Measurements from ENCODE around the gene D2HGDH.
"Not testable (repeated sequence)": the region's sequence is repeated elsewhere in the genome, so short reads cannot be mapped to it uniquely, and the experiment has no call there.

The D2HGDH gene

DNA sequence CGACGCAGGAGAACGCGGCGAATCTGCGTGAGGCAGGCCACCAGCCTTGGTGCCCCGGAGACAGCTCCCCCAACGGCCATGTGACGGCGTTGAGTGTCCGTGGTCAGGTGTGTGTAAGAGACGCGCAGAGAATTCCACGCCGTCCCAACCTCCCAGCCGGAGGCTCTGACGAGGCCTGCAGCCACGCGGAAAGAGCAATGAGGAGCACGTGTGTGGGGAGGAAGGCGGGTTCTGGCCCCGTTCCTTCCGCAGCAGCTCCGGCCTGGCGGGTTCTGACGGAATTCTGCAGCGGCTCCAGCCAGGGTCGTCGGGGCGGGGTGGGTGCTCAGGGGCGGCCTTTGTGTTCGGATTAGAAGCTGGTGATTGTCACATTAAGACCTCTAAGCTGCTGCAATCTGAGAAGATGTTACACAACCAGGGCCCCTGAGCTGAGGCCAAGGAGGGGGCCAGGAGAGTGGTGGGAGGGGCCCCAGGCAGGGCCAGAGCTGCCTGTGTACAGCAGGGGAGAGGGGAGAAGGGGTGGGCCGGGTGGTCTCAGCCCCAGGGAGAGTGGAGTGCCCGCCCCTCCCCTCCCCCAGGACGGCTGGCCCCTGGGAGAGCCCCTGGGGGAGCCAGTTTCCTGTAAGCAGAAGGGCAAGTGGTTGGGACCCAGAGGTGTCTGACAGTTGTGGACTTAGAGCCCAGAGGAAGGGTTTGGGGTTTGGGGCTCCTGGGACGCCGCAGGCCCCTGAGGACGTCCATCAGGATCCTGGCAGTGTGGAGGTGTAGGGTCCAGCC is 37.0 kb downstream of the D2HGDH start:
- DNase-seq: no peak

DNA sequence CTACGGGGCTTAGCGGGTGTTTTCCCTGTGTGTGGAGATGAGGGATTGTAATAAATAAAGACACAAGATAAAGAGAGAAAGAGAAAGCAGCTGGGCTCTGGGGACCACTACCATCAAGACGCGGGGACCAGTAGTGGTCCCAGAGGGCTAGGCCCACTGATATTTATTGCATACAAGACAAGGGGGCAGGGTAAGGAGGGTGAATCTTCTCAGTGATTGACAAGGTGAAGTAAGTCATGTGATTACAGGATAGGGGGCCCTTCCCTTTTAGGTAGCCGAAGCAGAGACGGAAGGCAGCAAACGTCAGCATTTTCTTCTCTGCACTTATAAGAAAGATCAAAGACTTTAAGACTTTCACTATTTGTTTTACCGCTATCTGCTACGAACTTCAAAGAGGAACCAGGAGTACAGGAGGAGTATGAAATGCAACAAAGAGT is 37.7 kb downstream of the D2HGDH start:
- DNase-seq: no peak

GRCh38 chr2:241773511-241774418 is 39.3 kb downstream of the D2HGDH start:
- no peak for DNase-seq

GRCh38 chr2:241774419-241775222 is 40.2 kb downstream of the D2HGDH start:
- DNase-seq: no peak

GRCh38 chr2:241775223-241776177 is 41.1 kb downstream of the D2HGDH start:
- no peak for DNase-seq

DNA sequence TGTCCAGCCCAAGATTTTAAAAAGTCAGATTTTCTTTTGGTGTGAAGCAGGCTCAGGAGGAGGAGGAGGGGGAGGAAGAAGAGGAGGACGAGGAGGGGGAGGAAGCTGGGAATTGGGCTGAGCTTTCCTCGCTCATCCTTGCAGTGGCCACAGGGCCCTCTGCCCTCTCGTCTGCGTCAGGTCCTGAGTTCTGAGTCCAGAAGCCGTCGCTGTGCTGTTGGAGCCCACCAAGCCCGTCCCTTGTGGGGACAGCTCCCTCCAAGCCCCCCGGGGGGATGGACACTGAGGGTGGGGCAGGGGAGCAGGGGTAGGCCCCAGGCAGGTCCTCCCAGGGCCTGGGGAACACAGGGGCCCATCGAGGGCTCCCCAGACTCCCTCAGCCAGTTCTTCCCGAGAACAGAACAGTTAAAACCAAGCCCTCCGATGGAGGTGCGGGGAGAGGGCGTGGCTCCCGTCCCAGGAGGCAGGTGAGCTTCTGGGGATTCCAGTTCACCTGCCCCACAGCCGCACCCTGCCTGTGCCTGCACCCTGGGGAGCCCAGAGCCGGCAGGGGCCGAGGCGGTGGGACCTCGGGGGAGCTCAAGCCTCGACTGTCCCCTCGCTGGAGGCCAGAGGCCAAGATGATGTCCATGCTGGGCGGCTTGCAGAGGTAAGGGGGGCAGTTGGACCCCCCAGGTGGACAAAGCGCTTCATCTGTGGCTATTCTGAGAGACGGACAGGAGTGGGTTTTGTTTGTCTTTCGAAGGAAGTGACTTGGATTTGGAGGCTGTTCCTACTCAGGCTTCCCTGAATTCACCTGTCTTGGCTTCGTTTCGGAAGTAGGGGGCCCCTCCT is 42.1 kb downstream of the D2HGDH start, which contains the start of gene GAL3ST2:
Gene GAL3ST2 (plus strand): TSS at position 487 of the 834 bp plus-strand sequence. CDS start 134 bp downstream, at position 621.
- no peak for DNase-seq

DNA sequence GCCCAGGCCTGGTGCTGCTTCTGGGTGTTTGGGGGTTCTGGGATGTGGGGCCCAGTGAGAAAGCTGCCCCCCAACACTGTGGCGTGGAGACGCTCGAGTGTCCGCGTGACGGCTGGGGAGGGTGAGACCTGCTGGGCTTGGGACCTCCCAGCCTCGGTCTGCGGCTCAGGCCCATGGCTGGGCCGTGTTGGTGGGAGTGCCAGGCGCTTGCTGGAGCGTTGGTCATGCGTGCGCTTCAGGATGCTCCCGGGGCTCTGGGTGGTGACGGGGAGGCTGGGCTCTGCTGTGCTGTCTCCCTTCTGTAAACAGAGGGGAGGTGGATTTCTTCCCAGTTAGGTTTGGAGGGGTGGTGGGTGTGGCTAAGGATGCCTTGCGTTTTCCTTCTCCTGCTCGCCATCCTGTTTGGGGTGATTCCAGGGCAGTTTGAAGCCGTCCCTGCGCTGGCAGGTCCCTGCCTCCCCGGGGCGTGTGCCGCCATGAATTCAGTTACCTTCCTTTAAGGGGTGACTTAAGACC is 42.8 kb downstream of the D2HGDH start:
- no peak for DNase-seq

DNA sequence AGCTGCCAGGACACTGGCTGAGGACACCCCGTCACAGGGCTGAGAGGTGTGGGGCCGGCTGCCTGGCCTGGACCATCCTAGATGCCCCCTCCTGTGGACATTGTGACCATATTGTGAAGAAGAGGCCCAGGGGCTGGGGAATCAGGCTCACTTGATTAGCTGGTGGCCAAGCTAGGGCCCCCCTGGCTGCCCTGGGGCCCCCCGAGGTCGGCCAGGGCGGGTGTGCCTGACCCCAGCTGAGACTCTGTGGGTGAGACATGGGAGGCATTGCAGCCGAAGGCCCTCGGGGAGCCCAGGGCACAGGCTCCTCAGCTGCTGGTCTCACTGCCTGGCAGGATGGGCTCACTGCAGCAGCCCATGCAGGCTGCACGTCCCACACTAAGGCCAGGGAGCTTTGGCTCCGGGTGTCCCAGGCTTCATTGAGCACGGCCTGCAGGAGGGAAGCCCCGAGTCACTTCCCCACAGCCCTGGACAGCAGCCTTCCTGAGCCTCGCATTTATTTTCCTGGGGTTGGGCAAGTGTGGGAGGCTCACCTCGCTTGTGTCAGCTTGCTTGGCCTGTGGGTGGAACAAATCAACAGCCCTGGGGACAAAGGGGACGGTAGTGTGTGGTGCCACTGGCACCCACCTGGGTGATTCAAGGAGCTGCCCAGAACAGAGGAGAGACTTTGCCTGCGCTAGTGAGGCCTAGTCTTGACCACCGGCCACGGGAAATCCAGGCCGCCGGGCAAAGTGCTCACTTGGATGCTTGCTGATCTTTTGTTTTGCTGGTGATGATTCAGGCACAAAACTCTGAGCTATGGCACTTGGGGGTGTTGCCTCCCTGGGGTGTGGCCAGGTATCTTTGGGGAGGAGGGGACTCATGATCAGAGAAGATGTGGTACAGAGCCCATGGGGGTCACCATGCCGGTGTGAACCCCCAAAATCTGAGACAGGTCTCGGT is 43.5 kb downstream of the D2HGDH start:
- DNase-seq: no peak

- no peak for DNase-seq
Observed at GRCh38 chr2:241780939-241781569, 46.6 kb downstream of the D2HGDH start.

DNA sequence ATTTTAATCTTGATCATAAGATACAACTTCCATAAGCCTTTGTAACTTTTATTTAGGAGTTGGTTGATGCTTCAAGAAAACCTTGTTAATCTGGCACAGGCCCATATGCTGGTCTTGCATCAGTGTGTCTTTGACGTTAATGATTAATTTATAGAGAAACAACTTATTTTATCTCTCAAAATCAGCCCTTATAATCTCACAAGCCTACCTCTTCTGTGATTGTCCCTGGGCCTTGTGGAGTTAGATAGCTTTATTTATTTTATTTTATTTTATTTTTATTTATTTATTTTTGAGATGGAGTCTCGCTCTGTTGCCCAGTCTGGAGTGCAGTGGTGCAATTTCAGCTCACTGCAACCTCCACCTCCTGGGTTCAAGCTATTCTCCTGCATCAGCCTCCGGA is 47.6 kb downstream of the D2HGDH start:
- DNase-seq: not testable (repeated sequence)

- DNase-seq: no peak
Observed at GRCh38 chr2:241788135-241788534, 53.7 kb downstream of the D2HGDH start.

GRCh38 chr2:241788572-241788971 is 54.1 kb downstream of the D2HGDH start:
- DNase-seq: no peak

DNA sequence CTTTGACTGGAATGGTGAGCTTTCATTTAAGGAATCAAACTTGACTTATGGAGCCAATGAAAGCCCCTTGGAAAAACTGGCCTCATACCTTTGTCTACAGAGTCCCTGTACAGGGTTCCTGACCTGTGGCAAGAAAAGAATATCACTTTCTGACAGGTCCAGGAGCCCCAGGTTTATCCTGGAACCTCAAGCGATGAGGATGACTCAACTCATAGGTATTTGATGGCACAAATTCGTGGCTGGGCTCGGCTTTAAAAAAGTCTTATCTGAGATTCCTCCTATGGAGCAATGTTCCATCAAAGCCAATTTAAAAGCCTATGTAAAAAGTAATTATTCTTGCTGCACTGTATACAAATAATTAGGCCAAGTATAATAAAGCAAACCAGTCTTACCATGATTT is 57.0 kb downstream of the D2HGDH start:
- not testable (repeated sequence) for DNase-seq

GRCh38 chr2:241793385-241793784 is 59.0 kb downstream of the D2HGDH start:
- DNase-seq: no peak

DNA sequence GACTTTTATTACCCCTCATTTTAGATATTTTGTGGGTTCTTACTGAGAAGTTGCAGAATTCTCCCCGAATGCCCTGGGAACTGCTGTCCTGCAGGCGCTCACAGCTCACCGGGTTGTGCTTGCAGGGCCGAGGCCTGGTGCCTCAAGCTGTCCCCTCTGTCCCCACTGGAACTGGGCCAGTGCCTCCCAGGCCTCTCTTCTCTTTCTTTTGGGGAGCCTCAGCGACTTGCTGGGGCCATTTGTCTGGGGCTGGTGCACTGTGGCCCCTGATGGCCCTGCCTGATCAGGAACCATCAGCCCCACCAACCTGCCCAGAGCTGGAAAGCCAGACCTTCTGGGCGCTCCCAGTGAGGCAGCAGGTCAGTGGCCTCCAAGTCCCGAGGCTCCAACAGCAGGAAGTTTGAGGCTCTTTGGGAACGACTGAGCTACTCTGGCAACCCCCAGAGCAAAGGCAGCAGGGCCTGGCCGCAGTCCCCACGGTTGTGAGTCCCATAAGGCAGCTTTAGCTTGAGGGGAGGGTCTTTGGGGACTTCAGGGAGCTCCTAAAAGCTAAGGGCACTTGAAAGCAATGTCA is 59.9 kb downstream of the D2HGDH start:
- DNase-seq: no peak

DNA sequence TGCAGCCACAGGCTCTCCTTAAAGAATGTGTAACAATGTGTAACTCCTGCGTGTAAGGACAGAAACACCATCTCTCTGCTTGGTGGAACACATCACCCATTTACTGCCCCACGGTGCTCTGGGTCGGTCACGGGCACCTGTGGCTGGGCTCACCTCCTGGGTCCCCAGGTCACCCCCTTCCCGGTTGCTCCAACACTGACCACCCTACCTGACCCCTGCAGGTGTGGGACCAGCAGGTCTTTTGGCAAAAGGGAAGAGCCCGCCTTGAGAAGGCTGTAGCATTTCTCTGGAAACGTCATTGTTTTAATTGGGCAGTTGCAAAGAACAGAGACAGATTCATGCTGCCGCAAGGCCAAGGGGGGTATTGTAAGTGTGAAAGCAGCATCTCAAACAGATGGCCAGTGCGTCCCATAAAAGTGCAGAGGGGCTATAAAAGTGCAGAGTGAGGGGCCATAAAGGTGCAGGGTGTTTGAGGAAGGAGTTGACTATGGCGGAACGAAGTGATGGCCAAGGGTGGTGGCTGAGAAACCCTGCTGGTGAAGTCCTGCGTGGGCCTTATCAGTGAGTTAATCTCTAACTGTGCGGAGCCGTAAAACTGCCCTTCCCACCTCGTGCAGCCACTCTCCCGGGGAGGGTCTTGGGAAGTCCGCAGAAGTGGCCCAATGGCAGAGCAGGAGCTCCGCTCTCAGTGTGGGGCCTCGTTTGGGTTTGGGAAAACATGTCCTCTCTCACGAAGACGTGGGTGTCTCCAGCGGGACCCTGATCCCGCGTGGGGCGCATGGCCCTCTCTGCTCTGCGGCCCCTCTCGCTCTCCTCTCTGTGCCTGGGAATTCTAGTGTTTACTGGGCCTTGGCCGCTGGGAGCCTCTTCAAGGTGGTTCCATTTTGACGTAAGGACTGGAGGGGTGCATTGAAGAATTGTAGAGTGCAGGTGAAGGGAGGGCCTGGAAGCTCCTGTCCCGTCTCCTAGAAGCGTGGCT is 60.9 kb downstream of the D2HGDH start:
- DNase-seq: no peak

DNA sequence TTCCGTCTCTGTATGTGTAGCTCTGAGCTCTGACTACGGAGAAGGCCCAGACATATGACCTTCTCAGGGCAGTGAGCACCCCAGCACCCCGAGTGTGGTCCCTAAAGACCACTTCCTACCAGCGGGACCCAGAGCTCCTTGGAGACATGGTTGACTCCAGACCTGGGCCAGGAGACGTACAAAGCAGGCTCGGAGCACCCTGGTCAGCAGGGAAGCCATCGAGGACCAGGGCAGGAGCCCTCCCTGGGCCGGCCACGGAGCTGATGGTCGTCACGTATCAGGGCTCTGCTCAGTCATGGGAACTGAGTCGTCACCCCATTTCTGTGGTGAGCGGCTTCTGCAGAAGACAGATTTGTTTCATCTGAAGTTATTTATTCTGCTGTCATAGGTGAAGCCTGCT is 61.8 kb downstream of the D2HGDH start:
- no peak for DNase-seq
